NCI-H2196 treated with DMSO at 0.1 percent for 48 hours (cell line): Measurements from ENCODE around the gene LRRC59.
A peak's percentile ranks its signal among the peaks of the same experiment; 100 is the strongest.
"Not testable (repeated sequence)": the region's sequence is repeated elsewhere in the genome, so short reads cannot be mapped to it uniquely, and the experiment has no call there.

Experiments used
- DNase-seq: peaks from one replicate; lab custom pipeline; 2025; ENCODE audit not compliant: unreplicated experiment; lab: John Stamatoyannopoulos, UW

LRRC59 gene

DNA sequence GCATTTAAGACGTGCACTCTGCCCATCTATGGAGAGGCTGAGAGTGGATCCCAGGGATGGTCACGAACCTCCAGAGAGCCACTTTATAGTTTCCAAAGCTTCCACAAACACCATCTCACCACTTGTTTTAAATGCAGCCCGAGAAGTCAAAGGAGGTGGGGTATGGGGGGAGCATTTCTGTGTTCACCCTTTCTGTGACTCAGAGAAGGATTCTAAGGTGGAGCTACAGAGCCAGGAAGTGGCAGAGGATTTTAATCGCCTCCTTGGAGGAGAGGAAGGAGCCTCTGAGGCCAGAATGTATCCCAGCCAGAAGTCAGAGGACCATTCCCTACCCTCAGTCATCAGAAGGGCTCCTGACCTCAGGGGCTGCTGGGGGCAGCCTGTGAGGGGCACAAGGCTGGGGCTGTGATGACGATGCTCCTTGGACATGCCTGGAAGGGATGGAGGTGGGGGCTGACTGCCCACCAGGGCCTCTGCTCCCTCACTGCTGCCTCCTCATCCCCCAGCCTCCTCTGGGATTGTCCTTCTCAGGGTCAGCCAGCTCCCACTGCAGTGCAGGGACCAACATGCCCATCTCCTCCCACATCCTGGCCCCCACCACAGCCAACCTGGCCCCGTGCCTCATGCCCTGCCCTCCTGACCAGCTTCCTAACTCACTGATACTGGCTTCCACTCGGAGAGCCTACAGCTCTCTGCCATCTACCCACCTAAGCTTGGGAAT lies 48.6 kb downstream of the LRRC59 start:
- DNase-seq, result no peak

GRCh38 chr17:50347894-50348291 lies 49.4 kb downstream of the LRRC59 start:
- DNase-seq, result no peak

DNA sequence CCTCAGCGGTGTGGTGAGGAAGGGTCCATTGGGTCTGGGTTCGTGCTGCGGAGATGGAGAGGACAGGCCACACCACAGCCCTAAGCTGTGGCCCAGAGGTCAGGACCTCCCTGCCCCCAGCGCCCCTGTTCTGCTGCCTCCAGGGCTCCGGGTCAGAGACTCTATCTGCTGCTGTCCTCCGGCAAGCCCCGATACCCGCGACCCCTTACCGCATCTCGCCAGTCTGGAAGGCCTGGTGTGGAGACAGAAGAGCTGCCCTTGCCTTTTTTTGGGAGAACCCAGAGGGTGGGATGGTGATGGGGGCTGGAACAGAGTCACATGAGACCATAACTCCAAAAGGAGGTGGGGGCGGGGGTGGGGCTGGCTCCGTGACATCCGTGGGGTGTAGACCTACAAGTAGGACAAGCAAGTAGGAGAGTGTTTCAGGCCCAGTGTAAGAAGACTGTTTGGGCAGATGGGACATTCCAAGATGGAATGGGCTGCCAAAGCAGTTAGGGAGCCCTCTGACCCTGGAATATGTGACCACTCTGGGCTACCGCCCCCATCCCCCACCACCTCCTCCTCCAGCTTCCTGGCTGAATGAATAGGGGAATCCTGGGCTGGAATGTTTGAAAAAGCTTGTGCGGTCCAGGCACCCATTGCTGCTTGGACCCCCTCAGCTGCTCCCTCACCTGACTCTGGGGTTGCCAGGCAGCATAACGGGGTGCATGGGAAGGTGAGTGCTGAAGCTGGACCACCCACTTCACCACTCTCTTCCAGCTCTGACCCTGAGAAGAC lies 50.0 kb downstream of the LRRC59 start:
- no peak for DNase-seq

GRCh38 chr17:50346313-50347116 lies 50.8 kb downstream of the LRRC59 start:
- no peak for DNase-seq

GRCh38 chr17:50345432-50346312 lies 51.7 kb downstream of the LRRC59 start, which contains the start of gene XYLT2:
TSS of gene XYLT2 (plus strand) at chr17:50346126. CDS start at chr17:50346141, 15 bp downstream.
- peak; percentile 60 for DNase-seq

DNA sequence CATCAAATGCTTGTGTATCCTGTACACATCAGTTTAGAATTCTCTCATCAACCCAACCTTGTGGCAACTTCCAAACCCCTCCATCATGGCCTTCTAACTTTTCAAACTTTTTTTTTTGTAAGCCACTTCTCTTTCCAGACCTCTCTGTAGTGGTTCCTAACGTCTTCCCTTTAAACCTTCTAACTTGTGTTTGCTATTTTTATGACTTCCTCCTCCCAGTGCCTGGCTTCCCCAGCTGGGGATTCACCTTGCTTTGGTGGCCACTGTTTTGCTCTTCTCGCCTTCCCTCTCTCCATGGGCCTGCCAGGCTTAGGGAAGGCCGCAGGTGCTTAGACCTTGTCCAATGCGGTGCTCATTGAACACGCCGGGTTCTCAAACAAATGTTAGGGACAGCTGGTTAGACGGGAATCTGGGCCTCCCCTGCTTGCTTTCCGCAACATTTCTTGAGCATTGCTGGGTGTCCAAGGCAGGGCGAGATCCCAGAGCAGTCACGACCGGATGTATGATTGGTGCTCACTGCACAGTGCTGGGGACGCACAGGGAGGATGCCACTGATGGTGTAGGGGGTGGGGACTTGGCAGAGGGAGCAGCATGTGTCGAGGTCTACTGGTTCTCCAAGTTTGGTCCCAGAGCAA lies 52.5 kb downstream of the LRRC59 start:
- no peak for DNase-seq

- DNase-seq, result no peak
These were observed 57.9 kb downstream of the LRRC59 start for GRCh38 chr17:50339381-50339780.

DNA sequence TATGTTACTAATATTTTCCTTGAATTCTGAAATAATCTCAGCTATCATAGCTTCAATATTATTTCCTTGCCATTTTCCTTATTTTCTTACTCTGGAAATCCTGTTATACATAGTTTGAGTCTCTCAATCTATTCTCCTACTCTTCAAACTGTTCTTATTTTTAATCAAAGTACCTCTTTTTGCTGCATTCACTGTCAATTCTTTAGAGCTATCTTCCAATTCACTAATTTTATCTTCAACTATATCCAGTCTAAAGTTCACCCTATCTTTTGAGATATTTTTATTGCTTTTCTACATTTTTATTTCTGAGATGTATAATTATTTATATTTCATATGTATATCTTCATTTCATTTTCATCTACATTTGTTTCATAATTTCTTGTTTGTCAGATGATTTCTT lies 58.7 kb downstream of the LRRC59 start:
- no peak for DNase-seq

DNA sequence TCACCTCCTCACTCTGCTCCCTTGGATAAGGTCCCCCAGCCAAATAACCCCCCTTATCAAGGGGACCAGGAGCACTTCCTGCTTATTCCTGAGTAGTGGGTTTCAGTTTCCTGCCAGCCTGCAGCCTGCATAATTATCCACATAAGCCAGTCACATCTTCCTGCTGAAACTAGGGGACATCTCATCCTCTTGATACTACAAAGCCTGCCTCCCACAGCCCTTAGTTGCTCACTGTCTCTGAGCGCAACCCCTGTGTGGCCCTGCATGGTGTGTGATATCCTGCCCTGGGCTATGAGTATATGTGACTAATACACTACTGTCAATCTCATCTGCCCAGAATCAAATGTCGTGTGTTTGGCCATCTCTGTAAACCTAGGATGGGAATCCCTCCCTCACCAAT lies 59.4 kb downstream of the LRRC59 start:
- DNase-seq, result no peak

DNA sequence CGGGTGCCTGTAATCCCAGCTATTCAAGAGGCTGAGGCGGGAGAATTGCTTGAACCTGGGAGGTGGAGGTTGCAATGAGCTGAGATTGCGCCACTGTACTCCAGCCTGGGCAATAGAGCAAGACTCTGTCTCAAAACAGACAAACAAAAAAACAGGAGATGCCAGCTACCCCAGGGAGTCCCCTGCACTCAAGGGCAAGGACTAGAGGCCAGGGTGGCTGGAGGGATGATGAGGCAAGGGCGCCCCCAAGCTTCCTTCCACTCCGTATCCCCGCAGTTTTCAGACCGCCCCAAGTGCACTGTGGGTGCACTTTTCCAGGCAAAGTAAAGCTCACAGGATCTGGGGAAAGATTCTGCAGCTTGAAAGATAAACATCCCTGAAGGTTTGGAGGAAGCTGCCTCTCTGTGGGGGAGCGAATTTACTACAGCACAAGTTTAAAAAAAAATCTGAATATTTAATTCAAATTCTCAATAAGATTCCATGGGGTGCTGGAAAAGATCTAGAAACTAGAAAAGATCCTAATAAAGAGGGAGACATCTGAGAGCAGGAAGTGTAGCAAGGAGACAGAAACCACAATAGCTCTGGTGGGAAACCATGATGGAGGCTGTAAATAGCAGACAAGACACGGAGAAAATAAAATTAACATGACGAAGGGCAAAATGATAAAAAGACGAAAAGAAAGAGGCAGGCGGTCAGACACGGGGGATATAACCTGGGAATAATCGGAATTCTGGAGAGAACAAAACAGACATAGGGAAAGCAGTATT lies 63.8 kb downstream of the LRRC59 start:
- not testable (repeated sequence) for DNase-seq

GRCh38 chr17:50332196-50332595 lies 65.1 kb downstream of the LRRC59 start:
- no peak for DNase-seq
